ENCODE data around the gene KLK8.

Gene KLK8, protein sequence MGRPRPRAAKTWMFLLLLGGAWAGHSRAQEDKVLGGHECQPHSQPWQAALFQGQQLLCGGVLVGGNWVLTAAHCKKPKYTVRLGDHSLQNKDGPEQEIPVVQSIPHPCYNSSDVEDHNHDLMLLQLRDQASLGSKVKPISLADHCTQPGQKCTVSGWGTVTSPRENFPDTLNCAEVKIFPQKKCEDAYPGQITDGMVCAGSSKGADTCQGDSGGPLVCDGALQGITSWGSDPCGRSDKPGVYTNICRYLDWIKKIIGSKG

GRCh38 chr19:51001515-51001914, at the start of gene KLK8:
KLK8 (minus strand) TSS chr19:51001604; CDS start chr19:51001167, 437 bp downstream.
- peaks cover 25% of the 10 kb centered on the region for H3K4me1 ChIP-seq (ENCODE audit: control insufficient read depth, insufficient read depth, low read length)
- peak within 1 kb of the TSS; percentile 9 for H3K9ac ChIP-seq (ENCODE audit: low read length)
- H3K27ac ChIP-seq (ENCODE audit: low read depth, low read length), result no peak within 1 kb of the TSS
- peak within 1 kb of the TSS; percentile 59 for H3K4me3 ChIP-seq (ENCODE audit: low read depth, low read length)
- peaks cover 27% of the 10 kb centered on the region for H3K27me3 ChIP-seq (ENCODE audit: control insufficient read depth, insufficient read depth, low read length)
- H3K36me3 ChIP-seq (ENCODE audit: control insufficient read depth, insufficient read depth, low read length), result no peaks in the 10 kb centered on the region
- no peaks in the 10 kb centered on the region for H3K9me3 ChIP-seq (ENCODE audit: control insufficient read depth, insufficient read depth, low read depth, low read length)

DNA sequence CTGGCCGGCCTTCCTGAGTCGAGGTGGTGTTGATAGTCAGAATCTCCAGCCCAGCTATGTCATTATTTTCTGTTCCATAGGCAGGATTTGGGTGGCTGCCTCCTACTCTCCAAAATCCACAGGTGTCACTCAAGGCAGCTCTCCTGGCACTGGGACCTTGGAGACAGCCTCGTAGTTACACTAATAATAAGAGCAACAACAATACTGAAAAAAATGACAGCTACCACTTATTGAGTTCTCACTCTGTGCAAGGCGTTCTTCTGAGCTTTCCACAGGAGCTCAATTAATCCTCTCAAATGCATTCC, 45.6 kb upstream of the KLK8 start:
- Histone ChIP-seq H3K9me3 (ENCODE audit: control insufficient read depth, insufficient read depth, low read depth, low read length) (peaks cover 4% of the 10 kb centered on the region; the same call in 1 of the 2 replicates), H3K27me3 (ENCODE audit: control insufficient read depth, insufficient read depth, low read length) (no peaks in the 10 kb centered on the region), H3K27ac (ENCODE audit: low read depth, low read length) (peak overlapping the region; percentile 55), H3K36me3 (ENCODE audit: control insufficient read depth, insufficient read depth, low read length) (no peaks in the 10 kb centered on the region), H3K4me3 (ENCODE audit: low read depth, low read length) (peak overlapping the region; percentile 28; the same call in 1 of the 2 replicates), H3K4me1 (ENCODE audit: control insufficient read depth, insufficient read depth, low read length) (peaks cover 25% of the 10 kb centered on the region), H3K9ac (ENCODE audit: low read length) (no peak overlapping the region)

DNA sequence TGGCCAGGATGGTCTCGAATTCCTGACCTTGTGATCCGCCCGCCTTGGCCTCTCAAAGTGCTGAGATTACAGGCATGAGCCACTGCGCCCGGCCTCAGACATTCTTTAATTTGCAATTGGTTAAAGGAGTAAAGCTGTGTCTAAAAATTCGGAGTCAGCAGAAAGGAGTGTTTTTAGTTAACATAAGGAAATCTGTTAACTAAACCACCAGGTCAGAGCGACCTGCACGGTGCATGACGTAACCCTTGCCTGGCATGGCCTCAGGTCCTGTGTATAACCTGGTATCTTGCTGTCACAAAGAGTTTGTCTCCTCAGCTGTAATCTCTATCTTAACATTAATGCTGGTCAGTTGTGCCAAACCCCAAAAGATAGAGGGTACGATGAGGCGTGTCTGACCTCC, 42.9 kb upstream of the KLK8 start:
- Histone ChIP-seq H3K27me3 (ENCODE audit: control insufficient read depth, insufficient read depth, low read length) (no peaks in the 10 kb centered on the region), H3K4me1 (ENCODE audit: control insufficient read depth, insufficient read depth, low read length) (peaks cover 23% of the 10 kb centered on the region), H3K4me3 (ENCODE audit: low read depth, low read length) (no peak overlapping the region), H3K9me3 (ENCODE audit: control insufficient read depth, insufficient read depth, low read depth, low read length) (no peaks in the 10 kb centered on the region; the same call in 1 of the 2 replicates), H3K9ac (ENCODE audit: low read length) (no peak overlapping the region), H3K27ac (ENCODE audit: low read depth, low read length) (no peak overlapping the region), H3K36me3 (ENCODE audit: control insufficient read depth, insufficient read depth, low read length) (no peaks in the 10 kb centered on the region)

DNA sequence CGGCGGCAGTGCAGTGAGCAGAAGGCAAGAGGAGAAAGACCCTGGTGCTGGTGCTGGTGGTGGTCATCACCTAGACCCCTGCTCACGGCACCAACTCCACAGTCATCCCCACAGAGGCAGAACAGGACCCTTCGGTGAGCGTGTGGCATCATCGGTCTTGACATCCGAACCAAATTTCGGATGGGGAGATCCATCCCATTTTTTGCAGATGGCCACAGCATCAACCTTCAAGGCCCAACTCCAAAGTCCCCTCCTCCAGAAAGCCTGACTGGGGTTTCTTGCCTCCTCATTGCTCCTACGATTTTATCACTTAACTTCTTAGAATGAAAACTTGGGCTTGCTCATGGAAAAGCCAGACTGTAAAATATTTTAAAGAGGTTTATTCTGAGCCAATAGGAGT, 42.1 kb upstream of the KLK8 start:
- H3K9ac ChIP-seq (ENCODE audit: low read length), result no peak overlapping the region
- no peaks in the 10 kb centered on the region for H3K36me3 ChIP-seq (ENCODE audit: control insufficient read depth, insufficient read depth, low read length)
- H3K27me3 ChIP-seq (ENCODE audit: control insufficient read depth, insufficient read depth, low read length), result no peaks in the 10 kb centered on the region
- no peaks in the 10 kb centered on the region; the same call in 1 of the 2 replicates for H3K9me3 ChIP-seq (ENCODE audit: control insufficient read depth, insufficient read depth, low read depth, low read length)
- no peak overlapping the region for H3K4me3 ChIP-seq (ENCODE audit: low read depth, low read length)
- no peak overlapping the region for H3K27ac ChIP-seq (ENCODE audit: low read depth, low read length)
- H3K4me1 ChIP-seq (ENCODE audit: control insufficient read depth, insufficient read depth, low read length), result peaks cover 23% of the 10 kb centered on the region

- Histone ChIP-seq H3K4me1 (ENCODE audit: control insufficient read depth, insufficient read depth, low read length) (no peaks in the 10 kb centered on the region), H3K4me3 (ENCODE audit: low read depth, low read length) (no peak overlapping the region), H3K27ac (ENCODE audit: low read depth, low read length) (no peak overlapping the region), H3K36me3 (ENCODE audit: control insufficient read depth, insufficient read depth, low read length) (no peaks in the 10 kb centered on the region), H3K9me3 (ENCODE audit: control insufficient read depth, insufficient read depth, low read depth, low read length) (no peaks in the 10 kb centered on the region; the same call in 1 of the 2 replicates), H3K9ac (ENCODE audit: low read length) (no peak overlapping the region), H3K27me3 (ENCODE audit: control insufficient read depth, insufficient read depth, low read length) (no peaks in the 10 kb centered on the region)
Measured at GRCh38 chr19:51040151-51040550, 38.7 kb upstream of the KLK8 start.

GRCh38 chr19:51036519-51036918, 35.1 kb upstream of the KLK8 start:
- Histone ChIP-seq H3K27me3 (ENCODE audit: control insufficient read depth, insufficient read depth, low read length) (no peaks in the 10 kb centered on the region), H3K36me3 (ENCODE audit: control insufficient read depth, insufficient read depth, low read length) (no peaks in the 10 kb centered on the region), H3K27ac (ENCODE audit: low read depth, low read length) (no peak overlapping the region), H3K4me1 (ENCODE audit: control insufficient read depth, insufficient read depth, low read length) (no peaks in the 10 kb centered on the region), H3K9ac (ENCODE audit: low read length) (no peak overlapping the region), H3K9me3 (ENCODE audit: control insufficient read depth, insufficient read depth, low read depth, low read length) (no peaks in the 10 kb centered on the region), H3K4me3 (ENCODE audit: low read depth, low read length) (no peak overlapping the region)

DNA sequence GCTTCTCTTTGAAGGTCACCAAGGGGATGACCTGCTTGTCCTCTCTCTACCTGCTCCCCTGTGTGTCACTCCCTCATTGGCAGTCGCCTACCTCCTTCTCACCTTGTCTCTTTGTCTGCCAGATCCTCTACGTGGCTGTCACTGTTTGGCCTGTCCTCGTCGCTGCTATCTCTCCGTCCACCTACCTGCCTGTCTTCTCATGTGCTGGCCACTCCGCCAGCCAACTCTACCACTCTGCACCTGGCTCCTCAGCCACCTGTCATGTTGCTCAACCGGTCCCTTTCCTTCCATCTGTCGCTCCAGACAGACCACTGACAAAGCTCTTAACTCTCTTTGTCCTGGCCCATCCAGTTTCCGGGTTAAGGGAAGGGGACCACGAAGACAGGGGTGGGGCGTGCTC, 33.3 kb upstream of the KLK8 start, which contains the start of gene KLK12:
Gene KLK12, minus strand, starts transcription at position 299 of the 400 bp plus-strand sequence. CDS start 381 bp downstream, outside the sequence.
- Histone ChIP-seq H3K4me1 (ENCODE audit: control insufficient read depth, insufficient read depth, low read length) (peaks cover 4% of the 10 kb centered on the region; the same call in 1 of the 2 replicates), H3K9me3 (ENCODE audit: control insufficient read depth, insufficient read depth, low read depth, low read length) (no peaks in the 10 kb centered on the region), H3K27me3 (ENCODE audit: control insufficient read depth, insufficient read depth, low read length) (no peaks in the 10 kb centered on the region), H3K4me3 (ENCODE audit: low read depth, low read length) (no peak within 1 kb of the TSS), H3K36me3 (ENCODE audit: control insufficient read depth, insufficient read depth, low read length) (no peaks in the 10 kb centered on the region), H3K9ac (ENCODE audit: low read length) (no peak within 1 kb of the TSS), H3K27ac (ENCODE audit: low read depth, low read length) (no peak within 1 kb of the TSS)

DNA sequence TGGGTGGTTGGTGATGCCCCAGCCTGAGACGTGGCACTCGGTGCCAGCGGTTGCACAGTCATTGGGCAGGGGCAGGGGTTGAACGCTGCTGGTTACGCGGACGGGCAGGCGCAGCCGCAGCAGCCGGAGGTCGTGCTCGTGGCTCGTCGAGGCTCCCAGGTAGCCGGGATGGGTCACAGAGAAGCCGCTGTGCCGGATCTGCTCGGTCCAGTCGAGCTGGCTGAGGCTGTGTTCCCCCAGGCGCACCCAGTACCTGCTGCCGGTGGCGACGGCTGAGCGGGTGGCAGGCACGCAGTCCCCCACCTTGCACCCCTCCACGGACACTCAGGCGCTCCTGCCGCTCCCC, 30.4 kb upstream of the KLK8 start:
- Histone ChIP-seq H3K27me3 (ENCODE audit: control insufficient read depth, insufficient read depth, low read length) (no peaks in the 10 kb centered on the region), H3K36me3 (ENCODE audit: control insufficient read depth, insufficient read depth, low read length) (no peaks in the 10 kb centered on the region), H3K4me3 (ENCODE audit: low read depth, low read length) (no peak overlapping the region), H3K9me3 (ENCODE audit: control insufficient read depth, insufficient read depth, low read depth, low read length) (no peaks in the 10 kb centered on the region), H3K27ac (ENCODE audit: low read depth, low read length) (no peak overlapping the region), H3K4me1 (ENCODE audit: control insufficient read depth, insufficient read depth, low read length) (peaks cover 8% of the 10 kb centered on the region; the same call in 1 of the 2 replicates), H3K9ac (ENCODE audit: low read length) (no peak overlapping the region)

DNA sequence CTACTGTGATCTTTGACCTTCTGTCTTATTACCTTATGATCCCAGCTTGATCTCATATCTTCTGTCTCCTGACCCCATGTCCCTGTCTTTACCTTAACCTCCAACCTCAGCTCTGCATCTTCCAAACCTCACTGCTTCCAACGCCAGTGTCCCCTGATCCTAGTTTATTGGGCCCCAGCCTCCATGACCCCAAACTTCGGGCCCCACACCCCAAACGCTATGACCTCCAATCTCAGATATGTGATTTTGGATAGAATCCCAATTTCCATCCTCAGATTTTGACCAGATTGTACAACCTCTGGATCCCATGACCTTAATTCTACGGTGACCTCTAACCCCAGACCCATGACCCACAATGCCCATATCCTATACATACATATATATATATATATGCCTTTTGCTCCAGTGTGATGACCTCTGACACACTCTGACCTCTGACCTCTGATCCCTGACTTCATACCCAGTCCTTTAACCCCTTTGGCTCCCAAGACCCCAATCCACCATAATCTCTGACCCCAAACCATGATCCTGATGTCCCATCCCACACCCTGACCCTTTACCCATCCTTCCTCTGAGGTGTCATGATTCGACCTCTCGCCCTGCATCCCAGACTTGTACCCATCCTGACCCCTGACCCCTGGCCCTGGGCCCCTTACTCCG, 29.9 kb upstream of the KLK8 start:
- Histone ChIP-seq H3K27me3 (ENCODE audit: control insufficient read depth, insufficient read depth, low read length) (no peaks in the 10 kb centered on the region), H3K4me1 (ENCODE audit: control insufficient read depth, insufficient read depth, low read length) (peaks cover 11% of the 10 kb centered on the region; the same call in 1 of the 2 replicates), H3K36me3 (ENCODE audit: control insufficient read depth, insufficient read depth, low read length) (no peaks in the 10 kb centered on the region), H3K4me3 (ENCODE audit: low read depth, low read length) (no peak overlapping the region), H3K27ac (ENCODE audit: low read depth, low read length) (no peak overlapping the region), H3K9me3 (ENCODE audit: control insufficient read depth, insufficient read depth, low read depth, low read length) (no peaks in the 10 kb centered on the region), H3K9ac (ENCODE audit: low read length) (no peak overlapping the region)

DNA sequence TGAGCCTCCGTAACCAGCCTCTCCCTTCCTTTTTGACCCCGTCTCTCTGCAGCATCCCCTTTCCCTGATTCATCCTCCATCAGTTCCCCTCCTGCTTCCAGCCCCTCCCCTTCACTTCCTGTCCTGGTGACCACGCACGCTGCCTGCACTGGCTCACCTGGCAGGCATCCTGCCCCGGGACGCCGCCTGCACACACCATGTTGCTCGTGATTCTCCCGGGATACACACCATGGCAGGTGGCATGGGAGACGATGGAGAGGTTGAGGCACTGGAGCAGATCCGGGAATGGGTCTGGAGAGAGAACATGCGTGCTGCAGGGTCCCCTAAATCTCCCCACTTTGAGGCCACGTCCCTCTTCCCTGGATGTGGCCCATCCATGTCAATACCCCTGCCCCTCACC, 29.2 kb upstream of the KLK8 start:
- no peak overlapping the region for H3K4me3 ChIP-seq (ENCODE audit: low read depth, low read length)

DNA sequence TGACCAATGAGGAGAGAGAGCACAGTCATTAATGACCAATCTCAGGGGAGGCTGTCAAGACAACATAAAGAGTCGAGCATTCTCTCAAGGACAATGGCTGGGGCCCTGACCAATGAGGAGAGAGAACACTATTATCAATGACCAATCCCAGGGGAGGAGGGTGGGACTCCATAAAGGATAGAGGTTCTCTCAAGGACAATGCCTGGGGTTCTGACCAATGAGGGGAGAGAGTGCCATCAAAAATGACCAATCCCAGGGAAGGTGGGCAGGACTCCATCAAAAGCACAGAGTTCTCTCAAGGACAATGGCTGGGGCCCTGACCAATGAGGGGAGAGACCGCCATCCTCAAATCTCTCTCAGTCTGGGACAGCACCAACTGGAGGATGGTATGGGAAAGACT, 28.3 kb upstream of the KLK8 start:
- H3K4me3 ChIP-seq (ENCODE audit: low read depth, low read length), result no peak overlapping the region
- no peaks in the 10 kb centered on the region for H3K9me3 ChIP-seq (ENCODE audit: control insufficient read depth, insufficient read depth, low read depth, low read length)
- peaks cover 2% of the 10 kb centered on the region; the same call in 1 of the 2 replicates for H3K27me3 ChIP-seq (ENCODE audit: control insufficient read depth, insufficient read depth, low read length)
- no peak overlapping the region for H3K9ac ChIP-seq (ENCODE audit: low read length)
- H3K27ac ChIP-seq (ENCODE audit: low read depth, low read length), result no peak overlapping the region
- H3K36me3 ChIP-seq (ENCODE audit: control insufficient read depth, insufficient read depth, low read length), result no peaks in the 10 kb centered on the region
- H3K4me1 ChIP-seq (ENCODE audit: control insufficient read depth, insufficient read depth, low read length), result peaks cover 28% of the 10 kb centered on the region

More for the DNA sequence above, 29.2 kb upstream of the KLK8 start:
- no peak overlapping the region for H3K9ac ChIP-seq (ENCODE audit: low read length)
- H3K9me3 ChIP-seq (ENCODE audit: control insufficient read depth, insufficient read depth, low read depth, low read length), result no peaks in the 10 kb centered on the region
- H3K36me3 ChIP-seq (ENCODE audit: control insufficient read depth, insufficient read depth, low read length), result no peaks in the 10 kb centered on the region
- H3K27ac ChIP-seq (ENCODE audit: low read depth, low read length), result no peak overlapping the region
- H3K27me3 ChIP-seq (ENCODE audit: control insufficient read depth, insufficient read depth, low read length), result no peaks in the 10 kb centered on the region
- H3K4me1 ChIP-seq (ENCODE audit: control insufficient read depth, insufficient read depth, low read length), result peaks cover 19% of the 10 kb centered on the region

All from HUES6 (cell line).